Measurements from ENCODE around the gene OR5T2.
"Not testable (repeated sequence)": the region's sequence is repeated elsewhere in the genome, so short reads cannot be mapped to it uniquely, and the experiment has no call there.

OR5T2 gene

GRCh38 chr11:56234155-56234554 is at the start of gene OR5T2:
OR5T2 (minus strand) TSS chr11:56234255; CDS start chr11:56233062, 1,193 bp downstream.
- Histone ChIP-seq H3K36me3 (ENCODE audit: control insufficient read depth, insufficient read depth, low read length) (no peaks in the 10 kb centered on the region), H3K27me3 (ENCODE audit: control insufficient read depth, insufficient read depth, low read length) (no peaks in the 10 kb centered on the region), H3K9ac (ENCODE audit: low read depth, low read length) (no peak within 1 kb of the TSS), H3K4me1 (ENCODE audit: control insufficient read depth, insufficient read depth, low read length) (no peaks in the 10 kb centered on the region), H3K4me3 (ENCODE audit: low read depth, low read length) (no peak within 1 kb of the TSS), H3K27ac (ENCODE audit: low read depth, low read length) (no peak within 1 kb of the TSS), H3K9me3 (ENCODE audit: control insufficient read depth, insufficient read depth, low read length) (no peaks in the 10 kb centered on the region)

DNA sequence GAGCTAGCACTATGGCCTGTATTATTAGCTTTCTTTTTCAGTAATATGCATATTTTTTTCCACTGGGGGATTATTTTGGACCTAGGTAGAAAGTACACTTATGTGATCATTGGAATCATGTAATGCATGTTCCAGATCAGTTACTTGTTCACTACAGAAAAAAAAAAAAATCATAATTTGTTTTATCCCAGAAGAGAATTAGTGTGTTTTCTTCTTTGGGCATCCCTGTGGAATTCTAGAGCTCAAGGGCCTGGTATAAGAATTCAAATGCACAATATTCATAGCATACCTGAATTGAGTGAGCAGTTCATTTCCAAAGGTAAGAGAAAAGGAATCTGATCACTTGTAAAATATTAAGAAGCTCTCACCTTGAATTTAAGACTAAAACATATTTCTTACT is 39.8 kb upstream of the OR5T2 start, which contains the start of gene OR5T1:
Gene OR5T1 (plus strand): TSS at position 301 of the 400 bp plus-strand sequence. CDS start 1,485 bp downstream, outside the sequence.
- no peaks in the 10 kb centered on the region for H3K27me3 ChIP-seq (ENCODE audit: control insufficient read depth, insufficient read depth, low read length)
- no peaks in the 10 kb centered on the region for H3K36me3 ChIP-seq (ENCODE audit: control insufficient read depth, insufficient read depth, low read length)
- H3K4me3 ChIP-seq (ENCODE audit: low read depth, low read length), result no peak within 1 kb of the TSS
- 0 out of 2 replicates have a peak, but pooled peaks cover 4% of the 10 kb centered on the region for H3K4me1 ChIP-seq (ENCODE audit: control insufficient read depth, insufficient read depth, low read length)
- H3K27ac ChIP-seq (ENCODE audit: low read depth, low read length), result no peak within 1 kb of the TSS
- no peak within 1 kb of the TSS for H3K9ac ChIP-seq (ENCODE audit: low read depth, low read length)
- no peaks in the 10 kb centered on the region for H3K9me3 ChIP-seq (ENCODE audit: control insufficient read depth, insufficient read depth, low read length)

- H3K27ac ChIP-seq (ENCODE audit: low read depth, low read length), result no peak overlapping the region
- no peaks in the 10 kb centered on the region for H3K27me3 ChIP-seq (ENCODE audit: control insufficient read depth, insufficient read depth, low read length)
- H3K36me3 ChIP-seq (ENCODE audit: control insufficient read depth, insufficient read depth, low read length), result no peaks in the 10 kb centered on the region
- H3K4me1 ChIP-seq (ENCODE audit: control insufficient read depth, insufficient read depth, low read length), result 0 out of 2 replicates have a peak, but pooled peaks cover 4% of the 10 kb centered on the region
- H3K9ac ChIP-seq (ENCODE audit: low read depth, low read length), result no peak overlapping the region
- H3K9me3 ChIP-seq (ENCODE audit: control insufficient read depth, insufficient read depth, low read length), result no peaks in the 10 kb centered on the region
- H3K4me3 ChIP-seq (ENCODE audit: low read depth, low read length), result no peak overlapping the region
These were observed 37.0 kb upstream of the OR5T2 start for GRCh38 chr11:56271092-56271491.

DNA sequence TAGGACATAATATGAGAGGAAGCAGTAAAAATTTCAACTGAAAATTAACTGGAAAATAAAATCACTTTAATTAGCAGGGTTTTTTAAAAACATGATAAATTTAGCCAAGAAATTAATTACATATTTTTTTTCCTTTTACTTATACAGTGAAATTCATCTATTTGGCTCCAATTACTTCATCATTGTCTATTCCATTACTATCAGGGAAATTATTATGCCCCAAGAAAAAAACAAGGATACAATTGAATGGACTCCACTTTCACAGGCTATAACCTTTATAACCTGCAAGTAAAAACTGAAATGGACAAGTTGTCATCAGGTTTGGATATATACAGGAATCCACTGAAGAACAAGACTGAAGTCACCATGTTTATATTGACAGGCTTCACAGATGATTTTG is 17.9 kb upstream of the OR5T2 start, which contains the start of gene OR5T3:
Gene OR5T3 (plus strand): TSS at position 301 of the 400 bp plus-strand sequence. CDS start 0 bp downstream, at position 301.
- no peak within 1 kb of the TSS for H3K4me3 ChIP-seq (ENCODE audit: low read depth, low read length)
- no peak within 1 kb of the TSS for H3K27ac ChIP-seq (ENCODE audit: low read depth, low read length)
- no peaks in the 10 kb centered on the region for H3K9me3 ChIP-seq (ENCODE audit: control insufficient read depth, insufficient read depth, low read length)
- no peak within 1 kb of the TSS for H3K9ac ChIP-seq (ENCODE audit: low read depth, low read length)
- H3K36me3 ChIP-seq (ENCODE audit: control insufficient read depth, insufficient read depth, low read length), result no peaks in the 10 kb centered on the region
- no peaks in the 10 kb centered on the region for H3K27me3 ChIP-seq (ENCODE audit: control insufficient read depth, insufficient read depth, low read length)
- no peaks in the 10 kb centered on the region for H3K4me1 ChIP-seq (ENCODE audit: control insufficient read depth, insufficient read depth, low read length)

DNA sequence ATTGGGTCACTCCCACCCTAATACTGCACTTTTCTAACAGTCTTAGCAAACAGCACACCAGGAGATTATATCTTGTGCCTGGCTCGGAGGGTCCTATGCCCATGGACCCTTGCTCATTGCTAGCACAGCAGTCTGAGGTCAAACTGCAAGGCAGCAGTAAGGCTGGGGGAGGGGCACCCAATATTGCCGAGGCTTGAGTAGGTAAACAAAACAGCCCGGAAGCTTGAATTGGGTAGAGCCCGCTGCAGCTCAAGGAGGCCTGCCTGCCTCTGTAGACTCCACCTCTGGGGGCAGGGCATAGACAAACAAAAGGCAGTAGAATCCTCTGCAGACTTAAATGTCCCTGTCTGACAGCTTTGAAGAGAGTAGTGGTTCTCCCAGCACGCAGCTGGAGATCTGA is 14.3 kb downstream of the OR5T2 start:
- not testable (repeated sequence) for H3K27me3 ChIP-seq (ENCODE audit: control insufficient read depth, insufficient read depth, low read length); H3K36me3 ChIP-seq (ENCODE audit: control insufficient read depth, insufficient read depth, low read length); H3K4me1 ChIP-seq (ENCODE audit: control insufficient read depth, insufficient read depth, low read length); H3K27ac ChIP-seq (ENCODE audit: low read depth, low read length); H3K9ac ChIP-seq (ENCODE audit: low read depth, low read length); H3K4me3 ChIP-seq (ENCODE audit: low read depth, low read length)
- H3K9me3 ChIP-seq (ENCODE audit: control insufficient read depth, insufficient read depth, low read length), result peaks cover 14% of the 10 kb centered on the region; the same call in 1 of the 2 replicates

DNA sequence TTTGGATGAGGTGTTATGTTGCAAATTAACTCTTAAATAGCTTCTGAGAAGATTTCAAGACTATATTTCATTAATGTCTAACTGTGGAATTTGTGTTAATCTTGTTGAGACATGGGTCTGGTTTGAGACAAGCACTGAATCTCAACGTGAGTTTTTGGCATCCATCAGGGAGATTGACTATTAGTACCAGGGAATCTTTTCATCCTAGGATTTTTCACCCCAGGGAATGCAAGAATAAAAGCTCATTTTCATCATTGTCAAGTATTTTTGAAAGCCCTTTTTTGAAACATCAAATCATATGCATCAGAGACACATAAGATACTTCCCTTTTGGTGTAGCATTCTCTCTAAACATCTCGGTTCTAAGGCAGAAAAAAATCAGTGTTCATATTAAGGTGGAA is 19.5 kb downstream of the OR5T2 start:
- peaks cover 12% of the 10 kb centered on the region; the same call in 1 of the 2 replicates for H3K9me3 ChIP-seq (ENCODE audit: control insufficient read depth, insufficient read depth, low read length)
- no peak overlapping the region for H3K4me3 ChIP-seq (ENCODE audit: low read depth, low read length)
- H3K36me3 ChIP-seq (ENCODE audit: control insufficient read depth, insufficient read depth, low read length), result no peaks in the 10 kb centered on the region
- no peak overlapping the region for H3K27ac ChIP-seq (ENCODE audit: low read depth, low read length)
- no peaks in the 10 kb centered on the region for H3K4me1 ChIP-seq (ENCODE audit: control insufficient read depth, insufficient read depth, low read length)
- H3K27me3 ChIP-seq (ENCODE audit: control insufficient read depth, insufficient read depth, low read length), result no peaks in the 10 kb centered on the region
- H3K9ac ChIP-seq (ENCODE audit: low read depth, low read length), result no peak overlapping the region

GRCh38 chr11:56207790-56208189 is 26.3 kb downstream of the OR5T2 start:
- no peak overlapping the region for H3K9ac ChIP-seq (ENCODE audit: low read depth, low read length)
- no peaks in the 10 kb centered on the region for H3K4me1 ChIP-seq (ENCODE audit: control insufficient read depth, insufficient read depth, low read length)
- no peak overlapping the region for H3K4me3 ChIP-seq (ENCODE audit: low read depth, low read length)

GRCh38 chr11:56197367-56197766 is 36.7 kb downstream of the OR5T2 start:
- H3K4me3 ChIP-seq (ENCODE audit: low read depth, low read length), result no peak overlapping the region

More at GRCh38 chr11:56207790-56208189, 26.3 kb downstream of the OR5T2 start:
- no peaks in the 10 kb centered on the region; the same call in 1 of the 2 replicates for H3K9me3 ChIP-seq (ENCODE audit: control insufficient read depth, insufficient read depth, low read length)
- H3K27ac ChIP-seq (ENCODE audit: low read depth, low read length), result no peak overlapping the region
- H3K36me3 ChIP-seq (ENCODE audit: control insufficient read depth, insufficient read depth, low read length), result no peaks in the 10 kb centered on the region
- no peaks in the 10 kb centered on the region for H3K27me3 ChIP-seq (ENCODE audit: control insufficient read depth, insufficient read depth, low read length)

GRCh38 chr11:56196705-56197104 is 37.4 kb downstream of the OR5T2 start:
- Histone ChIP-seq H3K36me3 (ENCODE audit: control insufficient read depth, insufficient read depth, low read length) (no peaks in the 10 kb centered on the region), H3K9me3 (ENCODE audit: control insufficient read depth, insufficient read depth, low read length) (no peaks in the 10 kb centered on the region), H3K27me3 (ENCODE audit: control insufficient read depth, insufficient read depth, low read length) (no peaks in the 10 kb centered on the region)

More at GRCh38 chr11:56197367-56197766, 36.7 kb downstream of the OR5T2 start:
- no peaks in the 10 kb centered on the region for H3K9me3 ChIP-seq (ENCODE audit: control insufficient read depth, insufficient read depth, low read length)
- H3K36me3 ChIP-seq (ENCODE audit: control insufficient read depth, insufficient read depth, low read length), result no peaks in the 10 kb centered on the region
- no peak overlapping the region for H3K9ac ChIP-seq (ENCODE audit: low read depth, low read length)
- no peaks in the 10 kb centered on the region for H3K4me1 ChIP-seq (ENCODE audit: control insufficient read depth, insufficient read depth, low read length)
- no peak overlapping the region for H3K27ac ChIP-seq (ENCODE audit: low read depth, low read length)
- H3K27me3 ChIP-seq (ENCODE audit: control insufficient read depth, insufficient read depth, low read length), result no peaks in the 10 kb centered on the region

GRCh38 chr11:56188602-56189001 is 45.5 kb downstream of the OR5T2 start:
- Histone ChIP-seq H3K36me3 (ENCODE audit: control insufficient read depth, insufficient read depth, low read length) (no peaks in the 10 kb centered on the region), H3K9ac (ENCODE audit: low read depth, low read length) (no peak overlapping the region), H3K9me3 (ENCODE audit: control insufficient read depth, insufficient read depth, low read length) (no peaks in the 10 kb centered on the region), H3K27ac (ENCODE audit: low read depth, low read length) (no peak overlapping the region), H3K27me3 (ENCODE audit: control insufficient read depth, insufficient read depth, low read length) (no peaks in the 10 kb centered on the region), H3K4me1 (ENCODE audit: control insufficient read depth, insufficient read depth, low read length) (no peaks in the 10 kb centered on the region), H3K4me3 (ENCODE audit: low read depth, low read length) (no peak overlapping the region)

More at GRCh38 chr11:56196705-56197104, 37.4 kb downstream of the OR5T2 start:
- H3K4me1 ChIP-seq (ENCODE audit: control insufficient read depth, insufficient read depth, low read length), result no peaks in the 10 kb centered on the region
- H3K4me3 ChIP-seq (ENCODE audit: low read depth, low read length), result no peak overlapping the region
- no peak overlapping the region for H3K9ac ChIP-seq (ENCODE audit: low read depth, low read length)
- no peak overlapping the region for H3K27ac ChIP-seq (ENCODE audit: low read depth, low read length)

DNA sequence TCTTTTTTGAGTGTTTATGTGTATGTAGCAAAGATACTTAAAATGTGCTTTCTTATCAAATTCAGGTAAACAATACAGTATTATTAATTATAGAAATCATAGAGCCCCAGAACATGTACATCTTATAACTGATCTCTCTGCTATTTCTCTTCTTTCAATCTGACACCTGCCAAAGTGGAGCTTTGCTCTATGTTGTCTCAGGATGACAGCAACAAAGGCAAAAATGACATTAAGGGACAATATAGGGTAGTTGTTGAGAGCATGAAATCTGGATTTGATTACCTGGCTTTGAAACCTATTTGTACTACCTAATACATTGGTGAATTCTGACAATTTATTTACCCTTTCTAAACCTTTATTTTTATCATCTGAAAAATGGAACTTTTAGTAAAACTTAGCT is 50.6 kb downstream of the OR5T2 start:
- Histone ChIP-seq H3K4me3 (ENCODE audit: low read depth, low read length) (no peak overlapping the region), H3K4me1 (ENCODE audit: control insufficient read depth, insufficient read depth, low read length) (no peaks in the 10 kb centered on the region), H3K9ac (ENCODE audit: low read depth, low read length) (no peak overlapping the region), H3K27me3 (ENCODE audit: control insufficient read depth, insufficient read depth, low read length) (no peaks in the 10 kb centered on the region), H3K36me3 (ENCODE audit: control insufficient read depth, insufficient read depth, low read length) (no peaks in the 10 kb centered on the region), H3K27ac (ENCODE audit: low read depth, low read length) (no peak overlapping the region), H3K9me3 (ENCODE audit: control insufficient read depth, insufficient read depth, low read length) (peaks cover 13% of the 10 kb centered on the region)
